Measurements from ENCODE around the gene CES3.
A peak's percentile ranks its signal among the peaks of the same experiment; 100 is the strongest.

Gene CES3, protein sequence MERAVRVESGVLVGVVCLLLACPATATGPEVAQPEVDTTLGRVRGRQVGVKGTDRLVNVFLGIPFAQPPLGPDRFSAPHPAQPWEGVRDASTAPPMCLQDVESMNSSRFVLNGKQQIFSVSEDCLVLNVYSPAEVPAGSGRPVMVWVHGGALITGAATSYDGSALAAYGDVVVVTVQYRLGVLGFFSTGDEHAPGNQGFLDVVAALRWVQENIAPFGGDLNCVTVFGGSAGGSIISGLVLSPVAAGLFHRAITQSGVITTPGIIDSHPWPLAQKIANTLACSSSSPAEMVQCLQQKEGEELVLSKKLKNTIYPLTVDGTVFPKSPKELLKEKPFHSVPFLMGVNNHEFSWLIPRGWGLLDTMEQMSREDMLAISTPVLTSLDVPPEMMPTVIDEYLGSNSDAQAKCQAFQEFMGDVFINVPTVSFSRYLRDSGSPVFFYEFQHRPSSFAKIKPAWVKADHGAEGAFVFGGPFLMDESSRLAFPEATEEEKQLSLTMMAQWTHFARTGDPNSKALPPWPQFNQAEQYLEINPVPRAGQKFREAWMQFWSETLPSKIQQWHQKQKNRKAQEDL

DNA sequence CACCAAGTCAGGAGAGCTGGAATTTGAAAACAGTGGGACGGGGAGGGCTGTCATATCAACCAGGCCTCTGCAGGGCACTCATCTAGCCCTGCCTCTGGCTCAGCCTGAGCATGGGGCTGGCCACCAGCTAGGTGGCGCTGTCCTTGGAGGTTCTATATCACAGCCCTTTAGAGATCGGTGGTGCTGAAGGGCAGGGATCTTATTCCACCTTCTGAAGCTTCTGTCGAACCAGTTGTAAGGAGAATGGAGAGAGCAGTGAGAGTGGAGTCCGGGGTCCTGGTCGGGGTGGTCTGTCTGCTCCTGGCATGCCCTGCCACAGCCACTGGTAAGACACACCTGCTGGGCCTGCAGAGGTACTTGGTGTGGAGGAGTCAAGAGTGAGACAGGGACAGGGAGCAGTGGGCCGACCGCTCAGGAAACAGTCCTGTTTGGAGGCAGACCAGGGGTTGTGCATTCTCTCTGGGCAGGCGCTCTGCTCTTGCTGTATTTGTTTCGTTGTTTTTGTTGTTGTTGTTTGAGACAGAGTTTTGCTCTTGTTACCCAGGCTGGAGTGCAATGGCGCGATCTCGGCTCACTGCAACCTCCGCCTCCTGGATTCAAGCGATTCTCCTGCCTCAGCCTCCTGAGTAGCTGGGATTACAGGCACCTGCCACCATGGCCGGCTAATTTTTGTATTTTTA lies at the start of gene CES3:
Gene CES3, plus strand, starts transcription at position 202 of the 680 bp plus-strand sequence. Its CDS starts 42 bp downstream, at position 244.
- DNase-seq (ENCODE audit: low read depth), result peak; percentile 36
- TF ChIP-seq, protein P1, sequence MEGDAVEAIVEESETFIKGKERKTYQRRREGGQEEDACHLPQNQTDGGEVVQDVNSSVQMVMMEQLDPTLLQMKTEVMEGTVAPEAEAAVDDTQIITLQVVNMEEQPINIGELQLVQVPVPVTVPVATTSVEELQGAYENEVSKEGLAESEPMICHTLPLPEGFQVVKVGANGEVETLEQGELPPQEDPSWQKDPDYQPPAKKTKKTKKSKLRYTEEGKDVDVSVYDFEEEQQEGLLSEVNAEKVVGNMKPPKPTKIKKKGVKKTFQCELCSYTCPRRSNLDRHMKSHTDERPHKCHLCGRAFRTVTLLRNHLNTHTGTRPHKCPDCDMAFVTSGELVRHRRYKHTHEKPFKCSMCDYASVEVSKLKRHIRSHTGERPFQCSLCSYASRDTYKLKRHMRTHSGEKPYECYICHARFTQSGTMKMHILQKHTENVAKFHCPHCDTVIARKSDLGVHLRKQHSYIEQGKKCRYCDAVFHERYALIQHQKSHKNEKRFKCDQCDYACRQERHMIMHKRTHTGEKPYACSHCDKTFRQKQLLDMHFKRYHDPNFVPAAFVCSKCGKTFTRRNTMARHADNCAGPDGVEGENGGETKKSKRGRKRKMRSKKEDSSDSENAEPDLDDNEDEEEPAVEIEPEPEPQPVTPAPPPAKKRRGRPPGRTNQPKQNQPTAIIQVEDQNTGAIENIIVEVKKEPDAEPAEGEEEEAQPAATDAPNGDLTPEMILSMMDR (IDR thresholded peaks at IDR 0.05; ENCODE audit: low read depth, low read length, missing control alignments), result peak; percentile 90
- H3K4me3 ChIP-seq (ENCODE audit: low read depth, low read length), result no peak within 1 kb of the TSS

DNA sequence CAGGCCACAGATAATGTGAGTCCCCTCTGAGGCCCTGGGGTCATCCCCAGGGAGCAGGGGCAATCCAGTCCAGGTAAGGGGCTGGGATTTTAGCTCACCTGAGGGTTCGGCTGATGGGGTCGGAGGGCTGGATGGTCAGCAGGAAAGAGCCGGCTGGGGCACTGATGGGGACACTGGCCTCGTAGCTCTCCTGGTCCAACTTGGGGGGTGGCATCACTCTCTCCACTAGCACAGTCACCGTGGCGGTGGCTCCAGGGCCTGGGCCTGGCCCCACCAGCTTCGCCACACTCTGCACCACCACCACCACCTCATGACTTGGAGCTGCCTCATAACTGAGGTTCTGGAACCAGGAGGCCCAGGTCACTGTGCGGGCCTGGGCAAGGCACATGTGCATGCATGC lies 49.3 kb upstream of the CES3 start:
- TF ChIP-seq, protein P1 (IDR thresholded peaks at IDR 0.05; ENCODE audit: low read depth, low read length, missing control alignments), result no peak
- no peak overlapping the region for H3K4me3 ChIP-seq (ENCODE audit: low read depth, low read length)
- DNase-seq (ENCODE audit: low read depth), result no peak

DNA sequence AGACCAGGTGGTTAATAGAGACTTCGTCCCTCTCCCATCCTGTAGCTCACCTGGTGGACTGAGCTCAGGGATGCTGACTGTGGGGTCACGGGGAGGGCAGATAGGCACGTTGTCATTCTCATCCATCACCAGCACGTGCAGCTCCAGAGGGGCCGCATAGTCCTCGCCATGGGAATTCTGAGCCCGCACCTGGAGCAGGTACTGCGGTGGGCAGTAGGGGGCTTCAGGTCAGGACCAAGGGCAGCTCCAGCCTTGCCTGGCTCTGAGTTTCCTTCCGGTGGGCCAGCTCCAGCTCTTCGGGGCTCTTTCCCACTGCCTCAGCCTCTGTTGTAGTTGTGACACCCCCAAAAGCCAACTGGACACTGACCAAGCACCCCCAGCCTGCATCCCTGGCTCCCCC lies 48.0 kb upstream of the CES3 start:
- TF ChIP-seq, protein P1 (IDR thresholded peaks at IDR 0.05; ENCODE audit: low read depth, low read length, missing control alignments), result no peak
- DNase-seq (ENCODE audit: low read depth), result no peak
- no peak overlapping the region for H3K4me3 ChIP-seq (ENCODE audit: low read depth, low read length)

DNA sequence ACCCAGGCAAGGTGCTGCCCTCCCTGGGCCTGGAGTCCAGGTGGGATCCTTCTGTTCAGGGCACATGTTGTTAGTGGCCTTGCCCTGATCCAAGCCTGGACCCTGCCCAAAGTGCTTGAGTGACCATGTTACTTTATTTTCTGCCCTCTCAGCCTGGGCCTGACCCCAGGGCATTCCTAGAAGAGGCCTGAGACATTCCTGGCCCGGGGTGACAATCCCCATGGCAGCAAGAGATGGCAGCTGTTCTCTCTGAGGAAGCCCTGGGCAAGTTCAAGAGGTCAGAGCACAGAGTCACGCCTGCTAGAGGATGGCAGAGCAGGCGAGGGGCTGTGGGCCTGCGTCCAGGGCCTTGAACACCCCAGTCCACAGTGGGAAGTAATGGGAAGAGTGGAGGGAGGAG lies 47.4 kb upstream of the CES3 start:
- no peak for DNase-seq (ENCODE audit: low read depth)
- H3K4me3 ChIP-seq (ENCODE audit: low read depth, low read length), result no peak overlapping the region
- TF ChIP-seq, protein P1 (IDR thresholded peaks at IDR 0.05; ENCODE audit: low read depth, low read length, missing control alignments), result no peak

DNA sequence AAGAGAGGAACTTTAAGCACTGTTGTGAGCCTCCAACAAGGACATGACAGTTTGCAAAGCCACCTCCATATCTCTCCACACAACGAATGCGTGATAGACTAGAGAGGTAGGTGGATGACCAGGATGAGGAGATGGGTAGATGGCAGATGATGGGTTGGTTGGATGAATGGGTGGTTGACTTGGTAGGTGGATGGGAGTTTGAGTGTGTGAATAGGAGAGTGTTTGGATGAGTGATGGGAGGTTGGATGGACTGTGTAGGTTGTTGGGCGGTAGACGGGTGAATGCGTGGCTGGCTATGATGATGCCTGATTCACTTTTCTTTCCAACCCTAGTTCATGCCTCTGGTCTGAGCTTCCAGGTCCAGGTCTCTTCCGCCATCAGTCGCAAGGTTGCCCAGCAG lies 46.5 kb upstream of the CES3 start:
- DNase-seq (ENCODE audit: low read depth), result no peak
- no peak overlapping the region for H3K4me3 ChIP-seq (ENCODE audit: low read depth, low read length)
- TF ChIP-seq, protein P1 (IDR thresholded peaks at IDR 0.05; ENCODE audit: low read depth, low read length, missing control alignments), result no peak

DNA sequence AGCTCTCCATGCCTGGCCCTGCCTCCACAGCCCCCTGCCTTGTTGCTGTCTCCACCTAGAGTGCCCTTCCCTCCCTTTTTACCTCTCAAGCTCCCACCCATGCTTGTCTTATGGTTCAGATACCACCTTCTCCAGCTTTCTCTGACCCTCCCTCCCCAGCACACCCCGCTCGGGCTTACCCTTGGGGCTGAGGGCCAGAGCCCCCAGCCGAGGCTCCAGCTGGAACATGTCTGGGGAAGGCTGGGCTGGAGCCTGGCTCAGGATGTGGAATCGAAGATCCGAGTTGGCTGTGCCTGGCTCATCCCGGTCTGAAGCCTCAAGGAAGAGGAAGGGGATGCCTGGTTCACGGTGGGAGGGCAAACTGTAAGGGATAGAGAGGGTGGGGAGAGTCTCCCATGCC lies 46.0 kb upstream of the CES3 start:
- no peak for DNase-seq (ENCODE audit: low read depth)
- no peak overlapping the region for H3K4me3 ChIP-seq (ENCODE audit: low read depth, low read length)
- TF ChIP-seq, protein P1 (IDR thresholded peaks at IDR 0.05; ENCODE audit: low read depth, low read length, missing control alignments), result no peak

Measured in GM12864 (cell line).